GM12892 (cell line): ENCODE results near the gene FAM216A.

Experiments
- POLR2A ChIP-seq: IDR thresholded peaks from 2 replicates; pipeline ENCODE4 v1.6.1; 2011; ENCODE audit warnings: low read depth, low read length, control low read depth
- POLR2AphosphoS5 ChIP-seq: IDR thresholded peaks from 2 replicates; pipeline ENCODE4 v1.6.1; 2011; ENCODE audit warnings: low read depth, low read length, control low read depth
- TAF1 ChIP-seq: IDR thresholded peaks from 2 replicates; pipeline ENCODE4 v1.6.1; 2011; ENCODE audit warnings: low read depth, mild to moderate bottlenecking, control low read depth, low read length, borderline replicate concordance

- TF ChIP-seq POLR2AphosphoS5 = no peak
- TF ChIP-seq POLR2A = no peak
- no peak for TF ChIP-seq TAF1
Observed at GRCh38 chr12:110533607-110534006, 65.0 kb downstream of the FAM216A start.
